DND-41 (cell line): ENCODE results near the gene LRPPRC.

Experiments used
- ATAC-seq: fragments of 200-7000 bp; cut with Tn5 transposase; 3 replicates; pipeline ENCODE4 v1.9.1; 2021; ENCODE audit warnings: low read depth; ENCODE audit not compliant: insufficient read depth
- DNase-seq: peaks from one replicate; pipeline ENCODE4 v3.0.0-alpha.2; 2020
- H2AFZ ChIP-seq: 2 replicates; pipeline ENCODE4 v1.6.0; 2012; ENCODE audit warnings: low read depth, low read length
- H3K27ac ChIP-seq: 2 replicates; pipeline ENCODE4 v1.5.1; 2012; ENCODE audit warnings: low read length, inconsistent platforms
- H3K27me3 ChIP-seq: fragments of 200-600 bp; sonication (generic); 2 replicates; pipeline ENCODE4 v1.6.0; 2012; ENCODE audit warnings: low read length, mild to moderate bottlenecking, inconsistent platforms; ENCODE audit not compliant: insufficient read depth, poor library complexity
- H3K36me3 ChIP-seq: 2 replicates; pipeline ENCODE4 v1.5.1; 2012; ENCODE audit warnings: low read length, inconsistent platforms; ENCODE audit not compliant: insufficient read depth
- H3K4me1 ChIP-seq: 2 replicates; pipeline ENCODE4 v1.5.1; 2012; ENCODE audit warnings: mild to moderate bottlenecking, low read length; ENCODE audit not compliant: insufficient read depth
- H3K4me2 ChIP-seq: 2 replicates; pipeline ENCODE4 v1.6.0; 2012; ENCODE audit warnings: mild to moderate bottlenecking, moderate library complexity, low read length, inconsistent platforms; ENCODE audit not compliant: insufficient read depth
- H3K4me3 ChIP-seq, 2 experiments: fragments of 200-600 bp in 1 of 2; shearing (Covaris generic) in 1 of 2; 2 replicates each; pipeline ENCODE4 v1.5.1; 2012 to 2016; ENCODE audit warnings: inconsistent platforms in 2 of 2, low read length in 2 of 2, mild to moderate bottlenecking in 2 of 2, low read depth in 1 of 2, moderate library complexity in 1 of 2
- H3K79me2 ChIP-seq: 2 replicates; pipeline ENCODE4 v1.6.0; 2012; ENCODE audit warnings: low read length, inconsistent platforms; ENCODE audit not compliant: insufficient read depth
- H3K9ac ChIP-seq: 2 replicates; pipeline ENCODE4 v1.6.0; 2012; ENCODE audit warnings: low read depth, mild to moderate bottlenecking, inconsistent platforms, low read length, moderate library complexity
- H3K9me3 ChIP-seq: 2 replicates; pipeline ENCODE4 v1.5.1; 2012; ENCODE audit warnings: low read length, moderate library complexity, mild to moderate bottlenecking, inconsistent platforms; ENCODE audit not compliant: insufficient read depth, severe bottlenecking
- H4K20me1 ChIP-seq: 2 replicates; pipeline ENCODE4 v1.6.0; 2012; ENCODE audit warnings: low read length; ENCODE audit not compliant: insufficient read depth
- CTCF ChIP-seq: IDR thresholded peaks from 2 replicates; pipeline ENCODE4 v1.5.1; 2012; ENCODE audit warnings: borderline replicate concordance, low read length, moderate library complexity, mild to moderate bottlenecking; ENCODE audit not compliant: poor library complexity, severe bottlenecking; ENCODE audit errors: extremely low read depth
- EZH2 ChIP-seq: IDR thresholded peaks from 3 replicates; pipeline ENCODE4 v1.6.1; 2012; ENCODE audit warnings: borderline replicate concordance, low read depth, mild to moderate bottlenecking, moderate library complexity, low read length, inconsistent platforms; ENCODE audit not compliant: severe bottlenecking

LRPPRC gene

GRCh38 chr2:43943809-43944452, 51.9 kb downstream of the LRPPRC start:
- H3K9me3 ChIP-seq = no peaks in the 10 kb centered on the region
- no peak for ATAC-seq
- H4K20me1 ChIP-seq = no peaks in the 10 kb centered on the region
- TF ChIP-seq CTCF (no peak), EZH2 (no peak)
- no peak for DNase-seq
- no peaks in the 10 kb centered on the region for H3K79me2 ChIP-seq
- H3K27ac ChIP-seq = no peak overlapping the region
- no peaks in the 10 kb centered on the region for H3K27me3 ChIP-seq
- H2AFZ ChIP-seq = no peak overlapping the region
- no peak overlapping the region for H3K4me3 ChIP-seq
- H3K36me3 ChIP-seq = peaks cover 81% of the 10 kb centered on the region
- H3K4me1 ChIP-seq = no peaks in the 10 kb centered on the region
- no peak overlapping the region for H3K9ac ChIP-seq
- H3K4me2 ChIP-seq = no peak overlapping the region

- Histone ChIP-seq H3K9me3 (no peaks in the 10 kb centered on the region), H3K36me3 (peaks cover 78% of the 10 kb centered on the region), H3K9ac (no peak overlapping the region), H3K4me1 (no peaks in the 10 kb centered on the region), H3K4me2 (no peak overlapping the region), H3K27me3 (no peaks in the 10 kb centered on the region), H3K79me2 (peaks cover 3% of the 10 kb centered on the region; the same call in 1 of the 2 replicates), H4K20me1 (no peaks in the 10 kb centered on the region), H3K27ac (no peak overlapping the region), H3K4me3 (no peak overlapping the region), H2AFZ (no peak overlapping the region)
- DNase-seq (no peak), ATAC-seq (no peak)
- TF ChIP-seq EZH2 = no peak
- TF ChIP-seq CTCF = no peak
Observed at GRCh38 chr2:43943323-43943722, 52.5 kb downstream of the LRPPRC start.

- Histone ChIP-seq H3K4me2 (no peak overlapping the region), H3K27ac (no peak overlapping the region), H3K4me1 (no peaks in the 10 kb centered on the region), H3K79me2 (peaks cover 4% of the 10 kb centered on the region; the same call in 1 of the 2 replicates), H3K9me3 (no peaks in the 10 kb centered on the region), H4K20me1 (no peaks in the 10 kb centered on the region), H3K9ac (no peak overlapping the region), H3K27me3 (no peaks in the 10 kb centered on the region), H2AFZ (no peak overlapping the region), H3K4me3 (no peak overlapping the region), H3K36me3 (peaks cover 74% of the 10 kb centered on the region)
- ATAC-seq = no peak
- DNase-seq = no peak
- TF ChIP-seq CTCF (no peak), EZH2 (no peak)
Observed at GRCh38 chr2:43942881-43943280, 52.9 kb downstream of the LRPPRC start.
